Measurements from ENCODE around the gene PTCH2.
A peak's percentile ranks its signal among the peaks of the same experiment; 100 is the strongest.
"Not testable (repeated sequence)": the region's sequence is repeated elsewhere in the genome, so short reads cannot be mapped to it uniquely, and the experiment has no call there.

PTCH2 gene

GRCh38 chr1:44819196-44819607 is 23.9 kb downstream of the PTCH2 start:
- no peak for DNase-seq (ENCODE audit: low spot score)

DNA sequence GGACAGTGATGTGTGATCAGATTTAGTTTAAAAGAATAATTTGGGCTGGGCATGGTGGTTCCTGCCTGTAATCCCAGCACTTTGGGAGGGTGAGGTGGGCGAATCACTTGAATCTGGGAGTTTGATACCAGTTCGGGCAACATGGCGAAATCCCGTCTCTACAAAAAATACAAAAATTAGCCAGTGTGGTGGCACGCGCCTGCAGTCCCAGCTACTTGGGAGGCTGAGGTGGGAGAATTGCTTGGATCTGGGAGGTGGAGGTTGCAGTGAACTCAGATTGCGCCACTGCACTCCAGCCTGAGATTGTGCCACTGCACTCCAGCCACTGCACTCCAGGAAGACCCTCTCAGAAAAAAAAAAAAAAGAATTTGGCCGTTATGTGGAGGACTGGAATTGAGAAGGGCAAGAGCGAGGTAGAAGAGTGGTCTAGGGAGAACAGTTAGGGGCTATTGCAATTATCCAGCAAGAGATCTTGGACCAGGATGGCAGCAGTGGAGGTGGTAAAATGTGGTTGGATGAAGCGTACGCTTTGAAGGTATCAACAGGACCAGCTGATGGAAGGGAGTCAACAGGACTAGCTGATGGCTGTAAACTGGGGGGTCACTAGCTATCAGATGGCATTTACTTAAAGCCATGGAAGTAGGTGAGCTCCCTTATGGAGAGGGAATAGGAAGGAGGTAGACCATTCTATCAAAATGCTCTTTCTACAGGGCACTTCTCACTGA is 25.1 kb downstream of the PTCH2 start:
- no peak for DNase-seq (ENCODE audit: low spot score)

GRCh38 chr1:44817307-44817706 is 25.7 kb downstream of the PTCH2 start:
- DNase-seq (ENCODE audit: low spot score) = no peak

GRCh38 chr1:44815926-44816325 is 27.1 kb downstream of the PTCH2 start:
- DNase-seq (ENCODE audit: low spot score) = not testable (repeated sequence)

DNA sequence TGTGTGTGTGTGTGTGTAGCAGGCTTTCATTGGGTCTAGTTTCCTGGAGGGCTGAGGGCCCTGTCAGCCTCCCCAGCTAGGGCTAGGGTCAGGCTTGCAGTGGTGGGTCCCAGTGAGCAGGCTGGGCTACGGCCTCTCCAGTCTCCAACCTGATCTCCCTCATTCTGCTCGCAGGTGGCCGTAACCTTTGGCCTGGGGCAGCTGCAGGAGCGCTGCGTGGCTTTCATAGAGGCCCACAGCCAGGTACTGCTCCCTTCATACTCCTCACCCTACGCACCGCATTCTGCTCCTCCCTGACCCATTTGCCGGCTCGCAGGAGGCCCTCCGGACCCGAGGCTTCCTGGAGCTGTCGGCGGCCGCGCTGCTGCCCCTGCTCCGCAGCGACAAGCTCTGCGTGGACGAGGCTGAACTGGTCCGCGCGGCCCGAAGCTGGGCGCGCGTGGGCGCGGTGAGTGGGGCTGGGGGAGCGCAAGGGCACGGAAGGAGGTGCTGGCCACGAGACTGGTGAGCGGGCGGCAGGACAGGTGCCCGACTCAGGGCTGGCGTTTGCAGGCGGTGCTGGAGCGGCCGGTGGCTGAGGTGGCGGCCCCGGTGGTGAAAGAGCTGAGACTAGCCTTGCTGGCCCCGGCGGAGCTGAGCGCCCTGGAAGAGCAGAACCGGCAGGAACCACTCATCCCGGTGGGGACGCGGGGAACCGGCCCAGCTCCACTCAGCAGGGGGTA is 30.1 kb downstream of the PTCH2 start:
- no peak for DNase-seq (ENCODE audit: low spot score)

- DNase-seq (ENCODE audit: low spot score) = no peak
Observed at GRCh38 chr1:44811234-44811633, 31.8 kb downstream of the PTCH2 start.

DNA sequence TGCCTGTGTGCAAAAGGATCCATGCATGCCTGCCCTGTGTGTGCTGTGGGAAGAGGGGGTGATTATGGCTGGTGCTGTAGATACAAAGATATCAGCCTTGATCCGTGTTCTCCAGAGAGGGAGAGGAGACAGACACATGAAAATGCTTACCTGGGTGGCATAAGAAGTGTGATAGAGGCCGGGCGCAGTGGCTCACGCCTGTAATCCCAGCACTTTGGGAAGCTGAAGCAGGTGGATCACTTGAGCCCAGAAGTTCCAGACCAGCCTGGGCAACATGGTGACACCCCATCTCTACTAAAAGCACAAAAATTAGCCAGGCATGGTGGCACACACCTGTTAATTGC is 32.3 kb downstream of the PTCH2 start:
- not testable (repeated sequence) for DNase-seq (ENCODE audit: low spot score)

GRCh38 chr1:44810101-44810761 is 32.8 kb downstream of the PTCH2 start:
- no peak for DNase-seq (ENCODE audit: low spot score)

- no peak for DNase-seq (ENCODE audit: low spot score)
Observed at GRCh38 chr1:44808938-44809917, 33.8 kb downstream of the PTCH2 start.

GRCh38 chr1:44808063-44808937 is 34.8 kb downstream of the PTCH2 start, which contains the start of gene BTBD19:
Gene BTBD19, plus strand, starts transcription at chr1:44808523. Its CDS starts 298 bp downstream, at chr1:44808821.
- DNase-seq (ENCODE audit: low spot score) = peak; percentile 85

DNA sequence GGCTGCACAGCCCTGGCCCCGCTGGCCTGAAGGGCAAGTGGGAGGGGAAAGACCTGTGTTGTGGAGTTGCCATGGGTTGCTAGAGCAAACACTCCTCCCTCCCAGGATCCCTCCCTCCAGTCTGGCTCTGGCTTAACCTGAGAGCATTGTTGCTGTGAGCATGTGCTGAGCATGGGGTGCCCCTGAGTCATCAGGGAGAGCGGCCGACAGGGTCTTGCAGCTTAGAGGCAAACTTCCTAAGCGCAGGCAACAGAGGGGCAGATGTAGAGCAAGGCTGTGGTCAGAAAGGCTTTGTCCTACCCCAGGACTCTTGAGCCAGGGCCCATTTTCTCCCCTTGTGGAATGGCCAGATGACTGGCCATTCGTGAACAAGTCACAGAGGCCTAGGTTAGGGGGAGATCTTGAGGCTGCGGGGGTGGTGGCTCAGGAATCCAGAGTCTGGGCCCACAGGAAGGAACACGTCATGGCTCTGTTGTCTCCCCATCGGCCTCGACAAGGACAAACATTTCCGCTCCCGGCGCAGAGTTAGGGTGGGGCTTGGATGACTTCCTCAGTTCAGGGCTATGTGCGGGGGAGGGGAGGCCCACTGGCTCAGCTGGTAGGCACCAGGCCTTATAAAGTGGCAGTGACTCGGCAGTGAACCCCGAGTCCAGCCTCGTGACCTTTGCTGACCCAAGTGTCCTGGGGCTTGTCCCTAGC is 35.5 kb downstream of the PTCH2 start:
- peak; percentile 72 for DNase-seq (ENCODE audit: low spot score)

- no peak for DNase-seq (ENCODE audit: low spot score)
Observed at GRCh38 chr1:44806704-44807363, 36.2 kb downstream of the PTCH2 start, which contains the start of gene DYNLT4. Gene DYNLT4, minus strand, starts transcription at chr1:44807351. Its CDS starts 683 bp downstream, at chr1:44806668.

- DNase-seq (ENCODE audit: low spot score) = no peak
Observed at GRCh38 chr1:44806025-44806703, 36.9 kb downstream of the PTCH2 start.

DNA sequence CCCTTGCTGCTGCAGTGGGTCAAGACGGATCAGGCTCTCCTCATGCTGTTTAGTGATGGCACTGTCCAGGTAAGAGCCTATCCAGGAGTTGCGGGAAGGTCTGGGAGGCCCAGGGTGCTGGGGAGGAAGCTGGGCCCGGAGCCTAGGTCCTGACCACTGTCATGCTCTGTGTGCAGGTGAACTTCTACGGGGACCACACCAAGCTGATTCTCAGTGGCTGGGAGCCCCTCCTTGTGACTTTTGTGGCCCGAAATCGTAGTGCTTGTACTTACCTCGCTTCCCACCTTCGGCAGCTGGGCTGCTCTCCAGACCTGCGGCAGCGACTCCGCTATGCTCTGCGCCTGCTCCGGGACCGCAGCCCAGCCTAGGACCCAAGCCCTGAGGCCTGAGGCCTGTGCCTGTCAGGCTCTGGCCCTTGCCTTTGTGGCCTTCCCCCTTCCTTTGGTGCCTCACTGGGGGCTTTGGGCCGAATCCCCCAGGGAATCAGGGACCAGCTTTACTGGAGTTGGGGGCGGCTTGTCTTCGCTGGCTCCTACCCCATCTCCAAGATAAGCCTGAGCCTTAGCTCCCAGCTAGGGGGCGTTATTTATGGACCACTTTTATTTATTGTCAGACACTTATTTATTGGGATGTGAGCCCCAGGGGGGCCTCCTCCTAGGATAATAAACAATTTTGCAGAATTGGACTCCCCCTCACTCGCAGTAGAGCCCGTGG is 37.6 kb downstream of the PTCH2 start:
- DNase-seq (ENCODE audit: low spot score) = no peak

- DNase-seq (ENCODE audit: low spot score) = no peak
Observed at GRCh38 chr1:44803312-44804095, 39.5 kb downstream of the PTCH2 start.

GRCh38 chr1:44803062-44803311 is 40.1 kb downstream of the PTCH2 start:
- no peak for DNase-seq (ENCODE audit: low spot score)

DNA sequence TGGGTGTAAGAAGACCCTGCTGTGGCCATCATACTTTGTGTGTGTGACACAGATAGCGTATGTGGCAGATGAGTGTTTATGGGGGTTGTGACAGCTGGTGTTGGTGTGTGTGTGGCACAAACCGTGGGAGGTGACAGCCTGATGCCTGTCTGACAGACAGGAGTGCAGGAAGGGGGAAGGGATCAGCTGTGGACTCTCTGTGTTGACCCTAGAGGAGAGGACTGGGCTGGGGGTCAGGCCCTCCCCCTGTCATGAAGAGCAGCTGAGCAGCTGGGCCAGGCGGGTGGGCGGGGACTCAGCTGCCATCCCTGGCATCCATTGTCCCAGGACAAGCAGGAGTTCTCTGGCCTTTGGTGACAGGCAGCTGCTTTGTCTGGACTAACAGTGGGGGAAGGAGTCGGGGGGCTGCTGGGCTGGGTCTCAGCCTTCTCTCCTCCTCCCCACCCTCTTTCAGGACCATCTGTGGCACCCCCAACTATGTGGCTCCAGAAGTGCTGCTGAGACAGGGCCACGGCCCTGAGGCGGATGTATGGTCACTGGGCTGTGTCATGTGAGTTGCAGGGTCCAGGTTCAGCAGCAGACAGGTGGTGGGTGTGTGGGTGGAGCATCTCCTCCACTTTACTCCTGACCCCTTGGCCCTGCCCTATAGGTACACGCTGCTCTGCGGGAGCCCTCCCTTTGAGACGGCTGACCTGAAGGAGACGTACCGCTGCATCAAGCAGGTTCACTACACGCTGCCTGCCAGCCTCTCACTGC is 40.6 kb downstream of the PTCH2 start:
- DNase-seq (ENCODE audit: low spot score) = no peak
